ENCODE data around the gene GTPBP6.

Gene GTPBP6

DNA sequence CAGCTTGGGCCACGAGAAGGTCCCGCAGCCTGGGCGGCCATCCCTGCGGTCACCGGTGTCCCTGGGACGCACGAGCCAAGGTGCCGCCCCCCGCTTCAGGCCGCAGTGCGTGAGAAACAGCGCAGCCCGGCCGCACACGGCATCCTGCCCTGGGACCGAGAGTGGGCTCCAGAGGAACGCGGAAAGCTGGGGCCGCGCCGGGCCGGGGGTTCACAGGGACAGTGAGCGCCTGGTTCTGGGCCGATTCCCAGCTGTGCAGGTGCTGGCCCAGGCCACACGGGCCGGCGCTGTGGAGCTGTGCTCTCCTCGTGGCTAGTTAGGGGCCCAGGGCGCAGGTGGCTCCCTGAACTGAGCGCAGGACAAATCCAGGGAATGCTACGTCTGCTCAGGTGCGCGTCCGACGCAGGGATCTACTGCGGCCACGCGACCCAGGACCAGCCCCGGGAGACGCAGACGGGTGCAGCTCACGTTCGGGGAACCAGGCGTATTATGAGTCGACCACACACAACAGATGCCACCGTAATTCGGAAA lies 25.8 kb upstream of the GTPBP6 start:
- no peak overlapping the region for H3K14ac ChIP-seq (ENCODE audit: low read length in 2 of 2)
- no peak overlapping the region for H3K4ac ChIP-seq (ENCODE audit: low read depth in 1 of 2, low read length in 2 of 2)
- H2BK120ac ChIP-seq (ENCODE audit: low read depth, low read length) = no peak overlapping the region
- no peak overlapping the region for H3K9ac ChIP-seq (ENCODE audit: low read length)
- peaks cover 7% of the 10 kb centered on the region for H3K4me1 ChIP-seq (ENCODE audit: control insufficient read depth, insufficient read depth, low read depth, low read length)
- no peak overlapping the region for H4K8ac ChIP-seq (ENCODE audit: low read length)
- H3K27me3 ChIP-seq (ENCODE audit: control insufficient read depth in 1 of 2, insufficient read depth in 1 of 2, low read length in 2 of 2) = no peaks in the 10 kb centered on the region
- H2BK15ac ChIP-seq (ENCODE audit: low read depth, poor library complexity, severe bottlenecking) = no peak overlapping the region
- H2AFZ ChIP-seq (ENCODE audit: low read depth, low read length) = no peak overlapping the region
- H3K9me3 ChIP-seq (ENCODE audit: control insufficient read depth, low read length) = no peaks in the 10 kb centered on the region
- H4K91ac ChIP-seq (ENCODE audit: low read length) = no peak overlapping the region
- 97% methylated on average over 47 of the region's 47 CpGs for WGBS
- H3K18ac ChIP-seq (ENCODE audit: low read depth in 1 of 2, low read length in 2 of 2) = no peak overlapping the region
- H3K36me3 ChIP-seq (ENCODE audit: control insufficient read depth in 1 of 2, insufficient read depth in 2 of 2, low read depth in 1 of 2, low read length in 2 of 2) = peaks cover 6 to 58% of the 10 kb centered on the region in 2 experiments
- H2BK12ac ChIP-seq (ENCODE audit: low read length in 2 of 2) = no peak overlapping the region
- H3K23ac ChIP-seq (ENCODE audit: low read length in 2 of 2) = no peak overlapping the region
- no peak overlapping the region for H3K4me2 ChIP-seq (ENCODE audit: low read length, poor library complexity, severe bottlenecking)
- no peak overlapping the region for H2BK5ac ChIP-seq (ENCODE audit: low read depth, low read length, poor library complexity, severe bottlenecking)
- no peak overlapping the region for H2AK5ac ChIP-seq (ENCODE audit: low read length, severe bottlenecking)
- H3K79me1 ChIP-seq (replicated peaks; ENCODE audit: low read length, poor library complexity, severe bottlenecking) = peaks cover 10% of the 10 kb centered on the region
- no peak overlapping the region for H3K27ac ChIP-seq (ENCODE audit: low read length, poor library complexity, severe bottlenecking)
- no peak overlapping the region for H3K4me3 ChIP-seq (ENCODE audit: insufficient read depth in 1 of 2, low read depth in 1 of 2, low read length in 2 of 2)
- DNase-seq = no peak

DNA sequence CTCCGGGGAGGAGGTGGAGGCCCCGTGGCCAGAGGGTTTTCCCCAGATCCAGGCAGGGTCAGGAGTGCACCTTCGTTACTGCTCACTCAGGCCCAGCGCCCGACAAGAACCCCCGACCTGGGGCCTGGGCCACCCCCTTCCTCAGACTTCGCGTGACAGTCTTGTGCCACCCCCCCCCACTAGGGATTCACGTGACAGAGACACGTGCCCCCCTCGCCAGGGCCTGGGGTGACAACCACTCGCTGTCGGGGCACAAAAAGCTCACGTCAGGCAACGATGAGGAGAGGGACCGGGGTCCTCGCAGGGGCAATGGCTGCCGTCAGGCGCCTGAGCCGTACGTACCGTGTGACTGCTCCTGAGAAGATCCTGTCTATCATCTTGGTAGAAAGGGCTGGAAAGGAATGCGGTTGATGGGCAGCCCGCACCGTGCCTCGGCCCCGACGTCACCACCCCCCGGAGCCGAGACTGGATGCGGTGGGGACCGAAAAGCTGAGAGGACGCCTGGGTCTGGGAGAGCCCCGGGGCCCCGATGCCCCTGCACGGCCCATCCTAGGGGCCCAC lies 23.0 kb upstream of the GTPBP6 start:
- Histone ChIP-seq H3K4ac (ENCODE audit: low read depth in 1 of 2, low read length in 2 of 2) (no peak overlapping the region), H4K91ac (ENCODE audit: low read length) (no peak overlapping the region), H2BK5ac (ENCODE audit: low read depth, low read length, poor library complexity, severe bottlenecking) (no peak overlapping the region), H2AFZ (ENCODE audit: low read depth, low read length) (no peak overlapping the region), H2AK5ac (ENCODE audit: low read length, severe bottlenecking) (no peak overlapping the region), H3K36me3 (ENCODE audit: control insufficient read depth in 1 of 2, insufficient read depth in 2 of 2, low read depth in 1 of 2, low read length in 2 of 2) (peaks cover under 1 to 69% of the 10 kb centered on the region in 2 experiments), H3K4me2 (ENCODE audit: low read length, poor library complexity, severe bottlenecking) (no peak overlapping the region), H3K23ac (ENCODE audit: low read length in 2 of 2) (no peak overlapping the region), H3K27me3 (ENCODE audit: control insufficient read depth in 1 of 2, insufficient read depth in 1 of 2, low read length in 2 of 2) (no peaks in the 10 kb centered on the region), H3K9ac (ENCODE audit: low read length) (no peak overlapping the region), H2BK12ac (ENCODE audit: low read length in 2 of 2) (no peak overlapping the region), H4K8ac (ENCODE audit: low read length) (no peak overlapping the region), H3K4me3 (ENCODE audit: insufficient read depth in 1 of 2, low read depth in 1 of 2, low read length in 2 of 2) (no peak overlapping the region), H3K4me1 (ENCODE audit: control insufficient read depth, insufficient read depth, low read depth, low read length) (no peaks in the 10 kb centered on the region), H3K9me3 (ENCODE audit: control insufficient read depth, low read length) (no peaks in the 10 kb centered on the region), H2BK15ac (ENCODE audit: low read depth, poor library complexity, severe bottlenecking) (no peak overlapping the region), H3K27ac (ENCODE audit: low read length, poor library complexity, severe bottlenecking) (no peak overlapping the region), H3K18ac (ENCODE audit: low read depth in 1 of 2, low read length in 2 of 2) (no peak overlapping the region), H2BK120ac (ENCODE audit: low read depth, low read length) (no peak overlapping the region), H3K14ac (ENCODE audit: low read length in 2 of 2) (no peak overlapping the region), H3K79me1 (replicated peaks; ENCODE audit: low read length, poor library complexity, severe bottlenecking) (no peaks in the 10 kb centered on the region)
- DNase-seq = no peak
- WGBS = 94% methylated on average over 36 of the region's 36 CpGs

DNA sequence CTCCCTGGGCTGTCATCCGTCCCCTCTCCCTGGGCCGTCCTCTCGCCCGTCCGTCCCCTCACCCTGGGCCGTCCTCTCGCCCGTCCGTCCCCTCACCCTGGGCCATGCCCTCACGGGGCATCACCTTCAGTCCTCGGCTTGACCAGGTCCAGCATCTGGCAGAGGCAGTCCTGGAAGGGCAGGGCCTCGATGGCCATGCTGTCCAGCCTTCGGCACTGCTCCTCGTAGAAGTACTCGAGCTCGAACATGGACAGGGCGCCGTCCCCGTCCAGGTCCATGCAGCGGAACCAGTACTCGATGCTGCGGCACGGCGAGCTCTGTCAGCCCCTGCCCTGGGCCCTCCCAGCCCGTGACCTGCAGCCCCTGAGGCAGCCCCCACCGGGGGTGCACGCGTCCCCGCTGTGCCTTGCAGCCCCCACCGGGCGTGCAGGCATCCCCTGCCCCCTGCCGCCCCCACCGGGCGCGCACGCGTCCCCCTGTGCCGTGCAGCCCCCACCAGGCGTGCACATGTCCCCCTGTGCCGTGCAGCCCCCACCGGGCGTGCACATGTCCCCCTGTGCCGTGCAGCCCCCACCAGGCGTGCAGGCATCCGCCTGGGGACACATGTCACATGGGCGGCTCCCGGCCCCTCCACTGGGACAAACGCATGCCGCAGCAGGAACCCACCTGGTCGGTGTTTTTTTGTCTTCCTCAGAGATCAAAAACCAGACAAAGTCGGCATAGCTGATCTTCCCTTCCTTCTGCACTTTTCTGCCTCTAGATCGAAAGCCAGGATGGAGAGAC lies 22.2 kb upstream of the GTPBP6 start:
- Histone ChIP-seq H3K4ac (ENCODE audit: low read depth in 1 of 2, low read length in 2 of 2) (no peak overlapping the region), H3K14ac (ENCODE audit: low read length in 2 of 2) (no peak overlapping the region), H3K36me3 (ENCODE audit: control insufficient read depth in 1 of 2, insufficient read depth in 2 of 2, low read depth in 1 of 2, low read length in 2 of 2) (peaks cover 0 to 69% of the 10 kb centered on the region in 2 experiments), H4K8ac (ENCODE audit: low read length) (no peak overlapping the region), H3K79me1 (replicated peaks; ENCODE audit: low read length, poor library complexity, severe bottlenecking) (no peaks in the 10 kb centered on the region), H4K91ac (ENCODE audit: low read length) (peak overlapping the region; percentile 34), H2BK5ac (ENCODE audit: low read depth, low read length, poor library complexity, severe bottlenecking) (no peak overlapping the region), H2BK15ac (ENCODE audit: low read depth, poor library complexity, severe bottlenecking) (no peak overlapping the region), H3K9ac (ENCODE audit: low read length) (no peak overlapping the region), H2AFZ (ENCODE audit: low read depth, low read length) (no peak overlapping the region), H3K4me3 (ENCODE audit: insufficient read depth in 1 of 2, low read depth in 1 of 2, low read length in 2 of 2) (no peak overlapping the region), H3K27ac (ENCODE audit: low read length, poor library complexity, severe bottlenecking) (no peak overlapping the region), H2AK5ac (ENCODE audit: low read length, severe bottlenecking) (no peak overlapping the region), H3K18ac (ENCODE audit: low read depth in 1 of 2, low read length in 2 of 2) (no peak overlapping the region), H3K4me1 (ENCODE audit: control insufficient read depth, insufficient read depth, low read depth, low read length) (no peaks in the 10 kb centered on the region), H3K23ac (ENCODE audit: low read length in 2 of 2) (no peak overlapping the region), H3K27me3 (ENCODE audit: control insufficient read depth in 1 of 2, insufficient read depth in 1 of 2, low read length in 2 of 2) (no peaks in the 10 kb centered on the region), H3K9me3 (ENCODE audit: control insufficient read depth, low read length) (no peaks in the 10 kb centered on the region), H2BK12ac (ENCODE audit: low read length in 2 of 2) (no peak overlapping the region), H2BK120ac (ENCODE audit: low read depth, low read length) (no peak overlapping the region), H3K4me2 (ENCODE audit: low read length, poor library complexity, severe bottlenecking) (no peak overlapping the region)
- DNase-seq = no peak
- 96% methylated on average over 37 of the region's 52 CpGs for WGBS

DNA sequence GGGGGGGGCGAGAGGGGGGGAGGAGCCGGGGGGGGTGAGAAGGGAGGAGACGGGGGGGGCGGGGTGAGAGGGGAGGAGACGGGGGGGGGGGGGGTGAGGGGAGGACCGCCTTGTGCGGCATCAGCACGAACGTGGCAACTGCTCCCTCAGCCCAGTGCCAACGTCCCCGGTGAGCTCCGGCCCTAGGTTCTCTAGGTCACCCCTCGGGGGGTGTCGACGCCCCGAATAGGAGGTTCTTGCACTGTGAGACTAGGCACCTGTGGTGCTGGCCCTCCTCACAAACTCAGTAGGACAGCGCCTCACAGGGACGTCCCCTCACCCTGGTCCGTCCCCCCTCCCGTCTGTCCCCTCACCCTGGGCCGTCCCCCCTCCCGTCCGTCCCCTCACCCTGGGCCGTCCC lies 21.5 kb upstream of the GTPBP6 start:
- Histone ChIP-seq H3K14ac (ENCODE audit: low read length in 2 of 2) (no peak overlapping the region), H2BK15ac (ENCODE audit: low read depth, poor library complexity, severe bottlenecking) (no peak overlapping the region), H3K9ac (ENCODE audit: low read length) (no peak overlapping the region), H2BK12ac (ENCODE audit: low read length in 2 of 2) (no peak overlapping the region), H3K36me3 (ENCODE audit: control insufficient read depth in 1 of 2, insufficient read depth in 2 of 2, low read depth in 1 of 2, low read length in 2 of 2) (peaks cover 0 to 71% of the 10 kb centered on the region in 2 experiments), H3K18ac (ENCODE audit: low read depth in 1 of 2, low read length in 2 of 2) (no peak overlapping the region), H3K27me3 (ENCODE audit: control insufficient read depth in 1 of 2, insufficient read depth in 1 of 2, low read length in 2 of 2) (no peaks in the 10 kb centered on the region), H3K4ac (ENCODE audit: low read depth in 1 of 2, low read length in 2 of 2) (no peak overlapping the region), H3K4me2 (ENCODE audit: low read length, poor library complexity, severe bottlenecking) (no peak overlapping the region), H2BK5ac (ENCODE audit: low read depth, low read length, poor library complexity, severe bottlenecking) (no peak overlapping the region), H3K9me3 (ENCODE audit: control insufficient read depth, low read length) (no peaks in the 10 kb centered on the region), H4K91ac (ENCODE audit: low read length) (no peak overlapping the region), H3K4me1 (ENCODE audit: control insufficient read depth, insufficient read depth, low read depth, low read length) (no peaks in the 10 kb centered on the region), H3K27ac (ENCODE audit: low read length, poor library complexity, severe bottlenecking) (no peak overlapping the region), H2BK120ac (ENCODE audit: low read depth, low read length) (no peak overlapping the region), H2AK5ac (ENCODE audit: low read length, severe bottlenecking) (no peak overlapping the region), H2AFZ (ENCODE audit: low read depth, low read length) (no peak overlapping the region), H3K23ac (ENCODE audit: low read length in 2 of 2) (no peak overlapping the region), H4K8ac (ENCODE audit: low read length) (no peak overlapping the region), H3K79me1 (replicated peaks; ENCODE audit: low read length, poor library complexity, severe bottlenecking) (peaks cover 2% of the 10 kb centered on the region), H3K4me3 (ENCODE audit: insufficient read depth in 1 of 2, low read depth in 1 of 2, low read length in 2 of 2) (no peak overlapping the region)
- WGBS = 97% methylated on average over 8 of the region's 24 CpGs
- no peak for DNase-seq

Data from mesenchymal stem cell (in vitro differentiated cells and primary cell).